Mammary epithelial cell (primary cell): Measurements from ENCODE around the gene SULT2B1.

Experiments
- EZH2 ChIP-seq: IDR thresholded peaks from 2 replicates; pipeline ENCODE4 v1.6.1; 2012; ENCODE audit warnings: low read length, inconsistent platforms, borderline replicate concordance
- TF ChIP-seq, protein P1 (sequence below), 2 donors: IDR thresholded peaks in 1 of 2; conservative IDR thresholded peaks in 1 of 2; 2 replicates each; pipeline ENCODE4 v1.5.1; 2011 to 2012; ENCODE audit warnings: inconsistent platforms in 2 of 2, low read length in 2 of 2, mild to moderate bottlenecking in 2 of 2, control low read depth in 1 of 2, low read depth in 1 of 2; ENCODE audit not compliant: insufficient read depth in 1 of 2; ENCODE audit errors: extremely low read depth in 1 of 2

DNA sequence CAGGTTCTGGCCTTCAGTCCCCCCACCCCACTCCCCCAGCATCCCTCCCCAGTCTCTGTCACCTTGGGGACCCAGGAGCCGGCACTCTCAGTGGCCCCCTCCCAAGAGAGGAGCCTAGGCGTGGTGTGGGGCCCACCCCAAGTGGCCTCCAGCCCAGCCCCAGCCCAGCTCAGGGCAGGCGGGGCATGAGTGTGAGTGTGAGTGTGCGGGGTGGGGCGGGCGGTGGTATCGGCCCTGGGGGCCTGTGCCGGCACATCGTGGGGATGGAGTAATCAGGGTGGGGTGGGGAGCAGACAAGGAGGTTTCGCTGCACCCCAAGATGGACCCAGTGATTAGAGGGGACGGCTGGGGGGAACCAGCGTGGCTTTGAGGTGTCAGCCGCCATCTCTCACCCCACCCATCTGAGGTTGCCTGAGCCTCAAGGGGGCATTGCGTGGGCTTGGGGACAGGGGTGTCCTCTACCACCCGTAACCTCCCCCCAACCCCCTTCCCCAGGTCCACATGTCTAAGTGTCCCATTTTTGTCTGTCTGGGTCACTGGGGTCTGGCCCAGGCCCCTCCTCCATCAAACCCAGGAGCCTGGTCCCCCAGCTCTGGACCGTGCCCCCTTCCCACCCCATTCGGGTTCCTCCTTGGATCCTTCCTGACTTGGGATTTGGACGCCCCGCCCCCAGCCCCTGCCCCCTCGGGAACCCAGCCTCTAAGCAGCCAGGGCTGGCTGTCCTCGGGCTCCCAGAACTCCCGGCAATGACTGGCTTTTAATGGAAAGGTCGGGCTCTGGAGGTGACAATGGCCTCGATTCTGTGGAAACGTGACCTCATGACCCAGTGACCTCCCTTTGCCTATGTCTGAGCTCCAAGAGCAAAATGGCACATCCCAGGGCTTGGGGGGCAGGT, 6.9 kb upstream of the SULT2B1 start:
- TF ChIP-seq, protein P1, sequence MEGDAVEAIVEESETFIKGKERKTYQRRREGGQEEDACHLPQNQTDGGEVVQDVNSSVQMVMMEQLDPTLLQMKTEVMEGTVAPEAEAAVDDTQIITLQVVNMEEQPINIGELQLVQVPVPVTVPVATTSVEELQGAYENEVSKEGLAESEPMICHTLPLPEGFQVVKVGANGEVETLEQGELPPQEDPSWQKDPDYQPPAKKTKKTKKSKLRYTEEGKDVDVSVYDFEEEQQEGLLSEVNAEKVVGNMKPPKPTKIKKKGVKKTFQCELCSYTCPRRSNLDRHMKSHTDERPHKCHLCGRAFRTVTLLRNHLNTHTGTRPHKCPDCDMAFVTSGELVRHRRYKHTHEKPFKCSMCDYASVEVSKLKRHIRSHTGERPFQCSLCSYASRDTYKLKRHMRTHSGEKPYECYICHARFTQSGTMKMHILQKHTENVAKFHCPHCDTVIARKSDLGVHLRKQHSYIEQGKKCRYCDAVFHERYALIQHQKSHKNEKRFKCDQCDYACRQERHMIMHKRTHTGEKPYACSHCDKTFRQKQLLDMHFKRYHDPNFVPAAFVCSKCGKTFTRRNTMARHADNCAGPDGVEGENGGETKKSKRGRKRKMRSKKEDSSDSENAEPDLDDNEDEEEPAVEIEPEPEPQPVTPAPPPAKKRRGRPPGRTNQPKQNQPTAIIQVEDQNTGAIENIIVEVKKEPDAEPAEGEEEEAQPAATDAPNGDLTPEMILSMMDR (conservative IDR thresholded peaks at IDR 0.05 in 1 of 2, IDR thresholded peaks at IDR 0.05 in 1 of 2; ENCODE audit: extremely low read depth in 1 of 2, insufficient read depth in 1 of 2, low read depth in 1 of 2, low read length in 2 of 2), result no peak
- TF ChIP-seq EZH2, result no peak
